ENCODE results near the gene CDH26.

Gene CDH26

GRCh38 chr20:59977086-59977485 lies 18.9 kb downstream of the CDH26 start:
- peak in 20 of 58 donors; percentile 1 to 60 (median 27) for DNase-seq

DNA sequence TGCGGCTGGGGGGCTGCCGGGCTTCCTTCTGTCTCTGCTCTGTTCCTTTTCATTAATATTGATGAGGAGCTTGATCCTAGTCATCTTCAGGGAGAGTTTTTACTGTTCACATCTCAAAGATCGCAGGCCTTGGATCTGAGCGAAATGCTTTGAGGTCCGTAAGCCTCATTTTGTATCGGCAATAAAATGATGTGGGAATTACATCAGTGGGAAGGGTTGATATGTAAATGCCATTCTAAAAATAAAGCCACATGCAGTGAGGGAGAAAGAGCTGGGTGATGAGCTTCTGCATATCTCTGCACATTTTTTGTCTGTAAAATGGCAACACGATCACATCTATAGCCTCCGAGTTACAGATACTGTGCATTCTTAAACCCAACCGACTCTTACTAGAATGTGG lies 24.9 kb downstream of the CDH26 start:
- DNase-seq, result no peak

GRCh38 chr20:59984541-59984940 lies 26.3 kb downstream of the CDH26 start:
- no peak for DNase-seq

GRCh38 chr20:59985164-59985563 lies 26.9 kb downstream of the CDH26 start:
- no peak for DNase-seq

DNA sequence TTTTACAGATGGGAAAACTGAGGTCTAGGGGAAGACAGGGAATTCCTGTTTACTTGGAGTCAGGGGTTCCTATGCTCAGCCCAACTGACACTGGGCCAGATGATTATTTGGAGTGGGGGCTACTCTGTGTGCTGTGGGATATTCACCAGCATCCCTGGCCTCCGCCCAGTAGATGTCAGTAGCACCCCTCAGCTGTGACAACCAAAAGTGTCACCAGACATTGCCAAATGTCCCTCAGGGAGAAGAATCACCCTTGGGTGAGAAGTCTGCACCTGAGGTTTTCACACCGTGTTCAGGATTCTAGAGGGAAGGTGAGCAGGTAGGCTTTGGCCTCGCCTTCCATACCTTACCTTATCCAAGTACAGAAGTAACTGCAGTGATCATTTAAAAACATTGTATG lies 27.6 kb downstream of the CDH26 start:
- DNase-seq, result no peak

- no peak for DNase-seq
Measured at GRCh38 chr20:59987135-59987534, 28.9 kb downstream of the CDH26 start.

DNA sequence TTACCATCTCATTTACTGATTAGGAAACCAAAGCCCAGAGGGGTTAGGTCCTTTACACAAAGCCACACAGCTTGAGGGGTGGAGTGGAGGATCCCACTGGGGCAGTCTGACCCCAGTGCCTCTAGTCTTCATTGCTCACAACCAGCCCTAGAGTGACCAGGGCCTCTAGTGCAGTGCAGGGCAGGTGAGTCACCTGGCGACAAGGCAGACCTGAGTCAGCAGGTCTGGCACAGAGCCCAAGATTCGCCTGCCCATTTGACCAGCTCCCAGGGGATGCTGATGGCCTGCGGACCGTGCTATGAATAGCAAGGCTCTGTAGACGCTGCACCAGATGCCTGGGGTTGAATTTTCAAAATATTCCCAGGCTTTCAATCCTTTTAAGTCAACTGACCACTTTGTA lies 29.9 kb downstream of the CDH26 start:
- DNase-seq, result no peak

DNA sequence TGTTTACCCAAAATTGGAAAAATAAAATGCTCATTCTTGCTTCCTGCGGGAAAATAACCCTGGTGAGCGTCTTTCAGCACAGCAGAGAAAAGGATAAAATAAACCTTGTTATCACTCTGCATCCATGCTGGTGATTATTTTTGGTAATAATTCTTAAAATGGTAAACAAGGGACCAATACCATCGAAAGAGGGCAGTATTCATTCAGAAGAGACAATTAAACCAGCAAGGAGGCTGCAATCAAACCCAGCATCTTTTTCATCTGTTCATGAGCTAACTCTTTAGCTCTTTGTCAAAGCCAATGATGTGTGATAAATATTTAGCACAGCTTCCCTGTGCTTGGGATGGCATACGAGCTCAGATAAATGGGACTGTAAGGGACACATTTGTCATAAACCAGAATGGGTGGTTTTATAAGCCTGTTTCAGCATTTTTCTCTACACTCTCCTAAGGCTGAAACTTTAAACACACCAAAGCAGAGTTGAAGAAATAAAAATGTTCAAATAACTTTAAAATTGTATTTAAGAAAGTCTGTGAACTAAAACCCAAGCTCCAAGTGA lies 34.4 kb downstream of the CDH26 start:
- no peak for DNase-seq

GRCh38 chr20:59993736-59994430 lies 35.7 kb downstream of the CDH26 start:
- no peak for DNase-seq

GRCh38 chr20:59994697-59995122 lies 36.5 kb downstream of the CDH26 start:
- DNase-seq, result no peak

DNA sequence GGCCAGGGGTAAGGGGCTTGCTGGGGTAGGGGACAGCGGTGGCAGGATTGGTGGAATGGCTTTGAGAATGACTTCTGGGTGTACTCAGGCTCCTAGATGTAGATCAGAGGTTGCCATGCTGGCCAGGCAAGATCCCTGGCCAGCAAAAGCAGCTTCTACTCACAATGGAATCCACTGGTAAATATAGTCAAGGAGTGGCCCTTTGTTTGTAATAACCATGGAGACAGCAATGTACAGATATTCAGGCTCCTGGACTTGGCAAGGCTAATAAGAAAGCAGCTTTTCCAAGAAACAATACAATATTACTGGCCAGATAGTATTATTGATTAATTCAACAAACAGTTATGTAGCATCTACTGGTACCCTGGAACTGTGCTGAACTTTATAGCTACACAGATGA lies 37.9 kb downstream of the CDH26 start:
- DNase-seq, result no peak

DNA sequence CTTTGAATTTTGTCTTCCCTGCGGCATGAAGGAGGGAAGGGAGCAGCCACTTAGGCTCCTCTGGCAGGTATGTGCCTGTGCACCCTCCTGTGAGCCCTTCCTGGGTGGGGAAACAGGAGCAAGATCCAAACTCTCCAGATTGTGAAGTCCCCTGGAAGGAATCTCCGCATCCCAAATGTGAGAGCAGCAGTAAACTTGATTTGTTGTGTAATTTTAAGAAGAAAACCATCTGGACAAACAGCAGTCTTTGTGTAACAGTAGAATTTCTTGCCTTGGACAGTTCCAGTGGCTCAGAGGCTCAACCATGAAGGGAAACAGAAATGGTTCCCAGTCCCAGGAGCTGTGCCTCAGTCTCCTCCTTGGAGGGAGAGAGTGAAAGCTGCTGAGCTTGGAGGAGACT lies 39.7 kb downstream of the CDH26 start:
- no peak for DNase-seq

GRCh38 chr20:59999502-59999901 lies 41.3 kb downstream of the CDH26 start:
- DNase-seq, result no peak

GRCh38 chr20:60000271-60001042 lies 42.2 kb downstream of the CDH26 start:
- no peak for DNase-seq

DNA sequence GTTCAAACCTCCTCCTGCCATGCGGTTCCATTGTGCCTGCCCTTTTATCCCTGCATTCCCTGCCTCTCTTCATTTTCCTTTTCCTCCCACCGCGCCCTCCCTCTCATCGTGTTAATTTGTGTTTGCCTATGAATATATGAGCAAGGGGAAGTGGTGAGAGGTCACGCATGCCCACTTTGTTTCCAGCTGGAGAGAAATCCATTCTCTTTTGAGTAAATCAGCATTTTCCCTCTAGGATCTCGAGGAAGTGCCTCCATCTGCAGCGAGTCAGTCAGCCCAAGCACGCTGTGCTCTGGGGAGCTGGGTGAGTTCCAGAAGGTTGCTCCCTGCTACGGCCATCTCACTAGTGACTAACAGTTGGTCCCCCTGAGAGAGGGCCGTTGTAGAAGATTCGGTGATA lies 42.9 kb downstream of the CDH26 start:
- DNase-seq, result no peak

GRCh38 chr20:60003776-60004175 lies 45.6 kb downstream of the CDH26 start:
- no peak for DNase-seq

DNA sequence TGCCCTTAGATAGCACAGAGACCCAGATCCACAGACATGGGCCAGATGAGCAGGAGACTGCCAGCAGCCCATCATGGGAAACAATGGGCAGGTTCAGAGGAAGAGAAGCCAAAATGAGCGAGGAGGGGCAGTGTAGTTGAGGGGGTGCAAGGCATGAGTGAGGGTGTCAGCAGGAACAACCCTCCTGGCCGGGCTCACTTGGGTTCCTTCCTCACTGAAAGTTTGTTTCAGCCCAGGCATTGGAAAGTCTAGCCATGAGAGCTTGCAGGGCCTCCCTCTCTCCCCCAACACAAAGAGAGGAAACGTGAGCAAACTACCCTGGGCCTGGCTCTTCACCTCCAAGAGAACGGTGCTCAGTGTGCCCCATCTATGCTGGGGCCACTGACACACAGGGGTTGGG lies 48.0 kb downstream of the CDH26 start:
- DNase-seq, result no peak

GRCh38 chr20:60007464-60007863 lies 49.2 kb downstream of the CDH26 start:
- no peak for DNase-seq

- DNase-seq, result no peak
Measured at GRCh38 chr20:60008130-60008808, 50.0 kb downstream of the CDH26 start.

DNA sequence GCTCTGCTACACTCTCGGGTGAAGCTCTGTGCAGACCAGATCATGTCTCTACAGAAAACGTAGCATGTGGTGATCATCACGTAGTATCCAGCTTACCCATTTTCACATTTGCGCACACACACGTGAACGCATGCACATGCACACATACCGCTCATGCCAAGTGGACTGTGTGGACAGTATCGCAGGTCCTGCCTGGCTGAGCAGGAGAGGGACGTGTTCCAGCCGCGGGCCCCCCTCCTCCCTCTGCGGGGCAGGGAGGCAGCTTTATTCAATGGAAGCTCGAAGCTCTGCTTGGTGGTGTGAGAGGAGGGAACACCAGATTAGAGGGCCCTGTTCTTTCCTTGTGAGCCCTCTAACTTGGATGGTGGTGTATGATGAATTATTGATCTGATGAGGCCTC lies 51.1 kb downstream of the CDH26 start:
- DNase-seq, result no peak

DNA sequence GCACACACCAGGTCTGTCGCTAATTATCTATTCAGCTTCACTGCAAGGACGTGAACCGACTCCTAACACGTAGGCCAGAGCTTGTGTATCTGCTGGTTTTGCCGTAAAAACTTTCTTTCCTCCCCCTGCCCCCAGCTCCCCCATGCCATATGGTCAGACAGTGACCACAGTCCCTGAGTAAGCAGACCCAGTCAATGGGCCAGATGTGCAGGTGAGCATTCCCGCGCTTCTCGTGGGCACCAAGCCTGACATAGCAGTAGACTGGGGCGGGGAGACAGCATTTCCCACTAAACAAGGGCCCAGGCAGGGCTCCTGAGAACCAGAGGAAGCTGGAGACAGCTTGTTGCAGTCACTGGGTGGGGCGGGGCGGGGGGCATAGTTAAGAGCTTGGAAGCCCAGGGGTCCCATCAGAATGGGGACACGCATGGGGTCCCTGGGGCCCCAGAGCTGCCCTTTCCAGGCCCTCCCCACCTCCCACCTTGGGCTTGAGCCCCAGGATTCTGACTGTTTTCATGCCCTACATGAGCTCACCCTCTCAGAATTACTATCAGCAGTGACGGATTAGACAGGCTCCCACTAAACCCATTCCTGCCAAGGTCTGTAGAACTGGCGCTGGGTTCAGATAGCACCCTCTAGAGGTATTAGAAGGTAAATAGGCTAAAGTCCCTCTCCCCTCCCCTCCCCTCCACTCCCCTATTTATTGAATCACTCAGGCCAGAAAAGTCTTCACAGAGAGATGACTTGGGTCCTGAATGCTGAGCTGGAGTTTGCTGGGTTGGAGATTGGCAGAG lies 51.8 kb downstream of the CDH26 start:
- DNase-seq, result no peak
